ENCODE results near the gene ACVR1. TPM values are rescaled to one million over a fixed set of nuclear protein-coding genes. Genes with fewer than 3 reads are reported as not detected.

ACVR1 gene
- total RNA-seq, 1 donor from 2014 or later, result 34.4 TPM

GRCh38 chr2:157920736-157921135, 44.6 kb upstream of the ACVR1 start:
- ATAC-seq, result no peak
- TF ChIP-seq, protein P1, sequence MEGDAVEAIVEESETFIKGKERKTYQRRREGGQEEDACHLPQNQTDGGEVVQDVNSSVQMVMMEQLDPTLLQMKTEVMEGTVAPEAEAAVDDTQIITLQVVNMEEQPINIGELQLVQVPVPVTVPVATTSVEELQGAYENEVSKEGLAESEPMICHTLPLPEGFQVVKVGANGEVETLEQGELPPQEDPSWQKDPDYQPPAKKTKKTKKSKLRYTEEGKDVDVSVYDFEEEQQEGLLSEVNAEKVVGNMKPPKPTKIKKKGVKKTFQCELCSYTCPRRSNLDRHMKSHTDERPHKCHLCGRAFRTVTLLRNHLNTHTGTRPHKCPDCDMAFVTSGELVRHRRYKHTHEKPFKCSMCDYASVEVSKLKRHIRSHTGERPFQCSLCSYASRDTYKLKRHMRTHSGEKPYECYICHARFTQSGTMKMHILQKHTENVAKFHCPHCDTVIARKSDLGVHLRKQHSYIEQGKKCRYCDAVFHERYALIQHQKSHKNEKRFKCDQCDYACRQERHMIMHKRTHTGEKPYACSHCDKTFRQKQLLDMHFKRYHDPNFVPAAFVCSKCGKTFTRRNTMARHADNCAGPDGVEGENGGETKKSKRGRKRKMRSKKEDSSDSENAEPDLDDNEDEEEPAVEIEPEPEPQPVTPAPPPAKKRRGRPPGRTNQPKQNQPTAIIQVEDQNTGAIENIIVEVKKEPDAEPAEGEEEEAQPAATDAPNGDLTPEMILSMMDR (IDR thresholded peaks at IDR 0.05), result no peak

DNA sequence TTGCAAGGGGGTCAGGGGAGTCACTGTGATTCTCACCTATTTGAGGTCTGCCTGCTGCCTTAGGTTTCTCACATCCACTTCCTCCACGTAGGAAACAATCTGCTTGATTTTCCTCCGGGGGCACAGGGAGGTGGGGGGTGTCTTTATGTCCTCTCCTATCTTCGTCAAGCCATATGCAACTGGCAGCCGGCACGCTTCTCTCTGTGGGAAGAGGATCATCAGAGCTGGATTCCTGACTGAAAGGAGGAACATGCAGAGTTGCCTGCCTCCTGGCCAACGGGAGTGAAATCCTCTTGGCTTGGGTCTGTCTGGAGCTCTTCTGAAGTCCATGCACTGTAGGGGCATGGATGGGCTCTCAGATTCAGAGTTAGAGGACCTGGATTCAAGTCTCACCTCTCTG, 43.1 kb upstream of the ACVR1 start:
- H3K4me3 ChIP-seq, result no peak overlapping the region
- intact Hi-C loops (cut with DNase I), result no loop called here

More at GRCh38 chr2:157920736-157921135, 44.6 kb upstream of the ACVR1 start:
- Histone ChIP-seq H3K9me3 (no peaks in the 10 kb centered on the region), H3K27ac (no peak overlapping the region), H3K36me3 (no peaks in the 10 kb centered on the region), H3K27me3 (no peaks in the 10 kb centered on the region), H3K4me3 (no peak overlapping the region), H3K4me1 (no peaks in the 10 kb centered on the region)
- intact Hi-C loops (cut with DNase I), result no loop called here
- DNase-seq, result no peak

GRCh38 chr2:157918319-157918718, 42.2 kb upstream of the ACVR1 start:
- Histone ChIP-seq H3K36me3 (no peaks in the 10 kb centered on the region), H3K4me1 (no peaks in the 10 kb centered on the region), H3K9me3 (no peaks in the 10 kb centered on the region), H3K27ac (no peak overlapping the region), H3K27me3 (no peaks in the 10 kb centered on the region), H3K4me3 (no peak overlapping the region)
- intact Hi-C loops (cut with DNase I), result no loop called here
- ATAC-seq (no peak), DNase-seq (no peak)
- TF ChIP-seq, protein P1 (IDR thresholded peaks at IDR 0.05), result no peak

More for the DNA sequence above, 43.1 kb upstream of the ACVR1 start:
- no peaks in the 10 kb centered on the region for H3K9me3 ChIP-seq
- no peak overlapping the region for H3K27ac ChIP-seq
- ATAC-seq (no peak), DNase-seq (no peak)
- H3K4me1 ChIP-seq, result no peaks in the 10 kb centered on the region
- no peaks in the 10 kb centered on the region for H3K36me3 ChIP-seq
- TF ChIP-seq, protein P1 (IDR thresholded peaks at IDR 0.05), result no peak
- H3K27me3 ChIP-seq, result no peaks in the 10 kb centered on the region

DNA sequence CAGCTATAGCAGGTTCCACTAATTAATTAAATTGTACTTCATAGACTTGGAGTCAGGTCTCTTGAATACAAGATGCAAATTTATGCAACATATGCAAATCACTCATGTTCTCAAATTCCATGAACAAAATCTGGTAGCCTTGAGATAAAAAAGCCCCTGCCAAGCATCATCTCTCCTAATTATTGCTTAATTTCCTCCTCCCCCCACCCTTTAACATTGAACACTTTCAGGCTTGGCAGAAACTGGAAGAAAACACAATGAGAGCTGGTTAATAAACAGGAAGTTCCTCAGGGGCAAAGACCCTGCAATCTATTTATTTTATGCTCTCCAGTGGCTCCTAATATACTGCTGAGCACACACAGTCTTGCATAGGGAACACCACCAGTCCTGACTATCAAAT, 35.6 kb upstream of the ACVR1 start:
- Histone ChIP-seq H3K4me3 (no peak overlapping the region), H3K4me1 (no peaks in the 10 kb centered on the region), H3K27me3 (no peaks in the 10 kb centered on the region), H3K27ac (no peak overlapping the region), H3K9me3 (no peaks in the 10 kb centered on the region), H3K36me3 (no peaks in the 10 kb centered on the region)
- DNase-seq (no peak), ATAC-seq (no peak)
- intact Hi-C loops (cut with DNase I), result no loop called here
- TF ChIP-seq, protein P1 (IDR thresholded peaks at IDR 0.05), result no peak

- Histone ChIP-seq H3K36me3 (no peaks in the 10 kb centered on the region), H3K27ac (no peak overlapping the region), H3K4me1 (no peaks in the 10 kb centered on the region), H3K4me3 (no peak overlapping the region), H3K9me3 (no peaks in the 10 kb centered on the region), H3K27me3 (no peaks in the 10 kb centered on the region)
- ATAC-seq, result no peak
- DNase-seq, result no peak
- TF ChIP-seq, protein P1 (IDR thresholded peaks at IDR 0.05), result no peak
- intact Hi-C loops (cut with DNase I), result no loop called here
Measured at GRCh38 chr2:157911246-157911645, 35.1 kb upstream of the ACVR1 start.

GRCh38 chr2:157905092-157905491, 29.0 kb upstream of the ACVR1 start:
- no peaks in the 10 kb centered on the region for H3K4me1 ChIP-seq
- H3K27ac ChIP-seq, result no peak overlapping the region
- ATAC-seq (no peak), DNase-seq (no peak)
- TF ChIP-seq, protein P1 (IDR thresholded peaks at IDR 0.05), result no peak
- H3K4me3 ChIP-seq, result no peak overlapping the region
- intact Hi-C loops (cut with DNase I), result no loop called here
- no peaks in the 10 kb centered on the region for H3K9me3 ChIP-seq
- H3K36me3 ChIP-seq, result no peaks in the 10 kb centered on the region
- H3K27me3 ChIP-seq, result no peaks in the 10 kb centered on the region
